ENCODE data around the gene ASS1.

DNA sequence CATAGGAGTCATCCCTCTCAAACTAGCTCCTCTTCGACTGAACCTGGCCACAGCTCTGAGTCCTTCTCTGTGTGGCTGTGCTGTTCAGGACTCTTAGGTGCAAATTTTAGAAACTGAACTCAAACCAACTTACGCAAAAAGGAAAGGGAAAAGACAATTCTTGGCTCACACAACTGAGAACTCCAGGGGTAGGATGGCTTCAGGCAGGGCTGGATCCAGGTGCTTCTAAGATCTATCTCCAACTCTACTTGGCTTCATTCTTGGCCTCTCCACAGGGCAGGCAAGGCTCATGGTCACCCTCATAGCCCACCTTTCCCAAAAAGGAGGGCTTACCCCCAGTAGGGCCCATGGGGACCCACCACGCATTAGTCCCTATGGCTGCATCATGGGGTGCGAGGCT is 8.1 kb downstream of the ASS1 start:
- TF ChIP-seq POLR2AphosphoS5 (IDR thresholded peaks at IDR 0.05; ENCODE audit: low read depth, low read length) = no peak
- TF ChIP-seq, protein P1, sequence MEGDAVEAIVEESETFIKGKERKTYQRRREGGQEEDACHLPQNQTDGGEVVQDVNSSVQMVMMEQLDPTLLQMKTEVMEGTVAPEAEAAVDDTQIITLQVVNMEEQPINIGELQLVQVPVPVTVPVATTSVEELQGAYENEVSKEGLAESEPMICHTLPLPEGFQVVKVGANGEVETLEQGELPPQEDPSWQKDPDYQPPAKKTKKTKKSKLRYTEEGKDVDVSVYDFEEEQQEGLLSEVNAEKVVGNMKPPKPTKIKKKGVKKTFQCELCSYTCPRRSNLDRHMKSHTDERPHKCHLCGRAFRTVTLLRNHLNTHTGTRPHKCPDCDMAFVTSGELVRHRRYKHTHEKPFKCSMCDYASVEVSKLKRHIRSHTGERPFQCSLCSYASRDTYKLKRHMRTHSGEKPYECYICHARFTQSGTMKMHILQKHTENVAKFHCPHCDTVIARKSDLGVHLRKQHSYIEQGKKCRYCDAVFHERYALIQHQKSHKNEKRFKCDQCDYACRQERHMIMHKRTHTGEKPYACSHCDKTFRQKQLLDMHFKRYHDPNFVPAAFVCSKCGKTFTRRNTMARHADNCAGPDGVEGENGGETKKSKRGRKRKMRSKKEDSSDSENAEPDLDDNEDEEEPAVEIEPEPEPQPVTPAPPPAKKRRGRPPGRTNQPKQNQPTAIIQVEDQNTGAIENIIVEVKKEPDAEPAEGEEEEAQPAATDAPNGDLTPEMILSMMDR (IDR thresholded peaks at IDR 0.05) = no peak
